Hematopoietic multipotent progenitor cell treated with erythropoietin and hydrocortisone succinate and interleukin-3 and kit ligand, for 8 days (in vitro differentiated cells): ENCODE results near the gene UBASH3B.

Experiments used
- DNase-seq: peaks from one replicate; pipeline ENCODE4 v3.0.0-alpha.2; 2015

The UBASH3B gene

GRCh38 chr11:122737951-122738693 lies 82.6 kb downstream of the UBASH3B start:
- no peak for DNase-seq

GRCh38 chr11:122741613-122742300 lies 86.2 kb downstream of the UBASH3B start:
- no peak for DNase-seq

- no peak for DNase-seq
Measured at GRCh38 chr11:122742301-122743018, 86.9 kb downstream of the UBASH3B start.

GRCh38 chr11:122743097-122743741 lies 87.7 kb downstream of the UBASH3B start:
- DNase-seq, result no peak

- DNase-seq, result peak; percentile 53
Measured at GRCh38 chr11:122743949-122744348, 88.4 kb downstream of the UBASH3B start.

GRCh38 chr11:122744357-122744756 lies 88.8 kb downstream of the UBASH3B start:
- no peak for DNase-seq

GRCh38 chr11:122745111-122745510 lies 89.6 kb downstream of the UBASH3B start:
- no peak for DNase-seq

GRCh38 chr11:122746050-122746478 lies 90.5 kb downstream of the UBASH3B start:
- no peak for DNase-seq

- no peak for DNase-seq
Measured at GRCh38 chr11:122746611-122747244, 91.2 kb downstream of the UBASH3B start.

- DNase-seq, result no peak
Measured at GRCh38 chr11:122747351-122747781, 91.8 kb downstream of the UBASH3B start.

GRCh38 chr11:122749005-122749687 lies 93.6 kb downstream of the UBASH3B start:
- peak; percentile 65 for DNase-seq

- peak; percentile 22 for DNase-seq
Measured at GRCh38 chr11:122750049-122750448, 94.5 kb downstream of the UBASH3B start.

GRCh38 chr11:122751292-122752070 lies 96.0 kb downstream of the UBASH3B start:
- DNase-seq, result no peak

GRCh38 chr11:122754028-122754427 lies 98.5 kb downstream of the UBASH3B start:
- DNase-seq, result no peak

- DNase-seq, result peak; percentile 63
Measured at GRCh38 chr11:122754553-122755322, 99.2 kb downstream of the UBASH3B start.

GRCh38 chr11:122755409-122755808 lies 99.9 kb downstream of the UBASH3B start:
- DNase-seq, result peak; percentile 96

GRCh38 chr11:122755941-122756340 lies 100.4 kb downstream of the UBASH3B start:
- no peak for DNase-seq

- peak; percentile 63 for DNase-seq
Measured at GRCh38 chr11:122756417-122756816, 100.9 kb downstream of the UBASH3B start.

GRCh38 chr11:122757201-122757600 lies 101.7 kb downstream of the UBASH3B start:
- no peak for DNase-seq

- DNase-seq, result no peak
Measured at GRCh38 chr11:122758339-122758738, 102.8 kb downstream of the UBASH3B start.
